ENCODE results near the gene CTU2.

The CTU2 gene

GRCh38 chr16:88732172-88732960 lies 26.1 kb downstream of the CTU2 start:
- Histone ChIP-seq H3K4me1 (ENCODE audit: control insufficient read depth, insufficient read depth, low read length) (no peaks in the 10 kb centered on the region), H3K27me3 (ENCODE audit: control insufficient read depth, insufficient read depth, low read length) (no peaks in the 10 kb centered on the region), H3K9me3 (ENCODE audit: control insufficient read depth, low read length) (no peaks in the 10 kb centered on the region), H3K36me3 (ENCODE audit: control insufficient read depth, insufficient read depth, low read length) (no peaks in the 10 kb centered on the region), H3K9ac (ENCODE audit: low read length) (no peak overlapping the region), H3K4me3 (ENCODE audit: low read length) (no peak overlapping the region)

DNA sequence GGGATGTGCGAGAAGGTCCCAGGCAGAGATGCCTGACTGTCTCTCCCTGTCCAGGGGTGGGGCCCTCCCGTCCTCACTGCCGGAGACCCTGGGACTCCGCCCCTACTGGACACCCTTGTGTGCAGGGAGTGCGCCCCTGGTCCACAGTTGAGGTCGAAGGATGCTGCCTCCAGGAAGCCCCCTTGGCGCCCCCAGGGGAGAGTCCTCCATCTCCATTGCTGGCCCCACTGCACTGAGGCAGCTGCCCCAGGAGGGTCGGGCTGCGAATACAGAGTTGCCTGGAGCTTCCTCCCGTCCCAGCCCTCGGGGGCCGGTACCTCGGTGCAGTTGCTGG lies 26.6 kb downstream of the CTU2 start:
- no peaks in the 10 kb centered on the region for H3K27me3 ChIP-seq (ENCODE audit: control insufficient read depth, insufficient read depth, low read length)
- no peaks in the 10 kb centered on the region for H3K4me1 ChIP-seq (ENCODE audit: control insufficient read depth, insufficient read depth, low read length)
- no peak overlapping the region for H3K9ac ChIP-seq (ENCODE audit: low read length)
- no peak overlapping the region for H3K4me3 ChIP-seq (ENCODE audit: low read length)
- H3K36me3 ChIP-seq (ENCODE audit: control insufficient read depth, insufficient read depth, low read length) = no peaks in the 10 kb centered on the region
- no peaks in the 10 kb centered on the region for H3K9me3 ChIP-seq (ENCODE audit: control insufficient read depth, low read length)

DNA sequence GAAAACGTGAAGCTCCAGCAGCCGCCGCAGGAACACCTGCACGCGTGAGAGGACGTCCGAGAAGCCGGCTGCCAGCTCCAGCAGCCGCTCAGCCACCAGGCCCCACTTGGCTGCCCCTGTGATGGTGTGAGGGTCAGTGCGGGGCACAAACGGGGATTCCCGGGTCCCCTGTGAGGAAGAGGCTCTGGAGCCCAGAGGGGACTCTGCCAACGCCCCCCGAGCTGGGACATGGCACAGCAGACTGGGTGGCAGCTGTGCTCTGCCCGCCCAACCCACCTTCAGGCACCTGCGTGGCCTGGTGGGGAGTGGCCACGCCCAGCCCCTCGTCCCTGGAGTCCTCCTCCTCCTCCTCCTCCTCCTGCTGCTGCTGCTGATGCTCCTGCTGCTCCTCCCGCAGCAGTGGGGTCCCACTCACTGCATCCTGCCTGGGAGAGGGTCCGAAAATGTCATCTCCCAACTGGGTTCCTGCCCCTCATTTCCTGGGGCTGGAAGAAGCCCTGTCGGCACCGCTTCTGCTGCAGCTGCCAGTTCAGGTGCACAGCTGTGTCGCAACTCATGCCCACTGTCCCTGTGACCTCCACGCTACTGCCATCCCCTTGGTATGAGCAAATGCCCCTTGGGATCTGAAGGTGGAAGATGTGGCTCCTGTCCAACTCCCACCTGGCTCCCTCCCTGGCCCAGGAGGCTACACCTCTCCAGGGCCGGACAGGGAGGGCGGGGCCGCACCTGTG lies 27.5 kb downstream of the CTU2 start:
- Histone ChIP-seq H3K9ac (ENCODE audit: low read length) (no peak overlapping the region), H3K27me3 (ENCODE audit: control insufficient read depth, insufficient read depth, low read length) (no peaks in the 10 kb centered on the region), H3K4me3 (ENCODE audit: low read length) (no peak overlapping the region), H3K36me3 (ENCODE audit: control insufficient read depth, insufficient read depth, low read length) (no peaks in the 10 kb centered on the region), H3K9me3 (ENCODE audit: control insufficient read depth, low read length) (no peaks in the 10 kb centered on the region), H3K4me1 (ENCODE audit: control insufficient read depth, insufficient read depth, low read length) (no peaks in the 10 kb centered on the region)

DNA sequence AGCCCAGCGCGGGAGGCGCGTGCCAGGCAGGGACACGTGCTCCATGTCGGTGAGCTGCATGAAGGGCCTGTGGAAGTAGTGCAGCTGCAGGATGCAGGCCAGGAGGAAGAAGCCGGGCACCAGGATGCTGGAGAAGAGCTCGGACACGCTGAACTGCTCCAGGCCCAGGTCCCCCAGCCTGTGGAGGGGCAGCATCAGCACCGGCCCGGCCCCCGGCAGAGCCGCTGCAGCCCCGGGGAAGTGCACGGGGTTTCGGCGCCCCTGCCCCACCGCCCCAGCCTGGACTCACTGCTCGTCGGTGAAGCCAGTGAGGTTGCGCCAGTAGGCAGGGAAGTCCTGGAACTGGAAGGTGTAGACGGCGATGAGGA lies 28.0 kb downstream of the CTU2 start:
- H3K9me3 ChIP-seq (ENCODE audit: control insufficient read depth, low read length) = no peaks in the 10 kb centered on the region
- H3K27me3 ChIP-seq (ENCODE audit: control insufficient read depth, insufficient read depth, low read length) = no peaks in the 10 kb centered on the region
- H3K4me3 ChIP-seq (ENCODE audit: low read length) = no peak overlapping the region
- no peaks in the 10 kb centered on the region for H3K36me3 ChIP-seq (ENCODE audit: control insufficient read depth, insufficient read depth, low read length)
- H3K9ac ChIP-seq (ENCODE audit: low read length) = no peak overlapping the region
- no peaks in the 10 kb centered on the region for H3K4me1 ChIP-seq (ENCODE audit: control insufficient read depth, insufficient read depth, low read length)

DNA sequence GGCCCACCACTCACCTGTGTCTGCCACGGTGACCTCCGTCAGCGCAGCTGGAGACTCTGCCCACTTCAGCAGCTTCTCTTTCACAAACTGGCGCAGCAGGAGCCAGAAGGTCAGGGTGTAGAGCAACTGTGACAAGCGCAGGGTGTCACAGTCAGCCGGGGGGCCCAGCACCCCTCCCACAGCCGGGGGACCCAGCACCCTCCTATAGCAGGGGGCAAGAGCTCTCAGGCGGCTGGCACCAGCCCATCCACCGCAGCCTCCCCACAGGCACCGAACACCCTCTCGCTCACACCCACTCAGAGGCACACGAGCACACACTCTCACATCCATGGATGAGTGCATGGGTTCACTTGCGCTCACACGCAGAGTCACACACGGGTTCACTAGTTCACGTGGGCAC lies 28.8 kb downstream of the CTU2 start:
- H3K36me3 ChIP-seq (ENCODE audit: control insufficient read depth, insufficient read depth, low read length) = no peaks in the 10 kb centered on the region
- no peaks in the 10 kb centered on the region for H3K9me3 ChIP-seq (ENCODE audit: control insufficient read depth, low read length)
- H3K4me3 ChIP-seq (ENCODE audit: low read length) = no peak overlapping the region
- H3K4me1 ChIP-seq (ENCODE audit: control insufficient read depth, insufficient read depth, low read length) = no peaks in the 10 kb centered on the region
- H3K9ac ChIP-seq (ENCODE audit: low read length) = no peak overlapping the region
- no peaks in the 10 kb centered on the region for H3K27me3 ChIP-seq (ENCODE audit: control insufficient read depth, insufficient read depth, low read length)

GRCh38 chr16:88735616-88736015 lies 29.3 kb downstream of the CTU2 start:
- Histone ChIP-seq H3K9ac (ENCODE audit: low read length) (no peak overlapping the region), H3K9me3 (ENCODE audit: control insufficient read depth, low read length) (no peaks in the 10 kb centered on the region), H3K4me3 (ENCODE audit: low read length) (no peak overlapping the region), H3K36me3 (ENCODE audit: control insufficient read depth, insufficient read depth, low read length) (no peaks in the 10 kb centered on the region), H3K27me3 (ENCODE audit: control insufficient read depth, insufficient read depth, low read length) (no peaks in the 10 kb centered on the region), H3K4me1 (ENCODE audit: control insufficient read depth, insufficient read depth, low read length) (no peaks in the 10 kb centered on the region)

GRCh38 chr16:88736088-88736487 lies 29.8 kb downstream of the CTU2 start:
- Histone ChIP-seq H3K4me3 (ENCODE audit: low read length) (no peak overlapping the region), H3K36me3 (ENCODE audit: control insufficient read depth, insufficient read depth, low read length) (no peaks in the 10 kb centered on the region), H3K9me3 (ENCODE audit: control insufficient read depth, low read length) (no peaks in the 10 kb centered on the region), H3K27me3 (ENCODE audit: control insufficient read depth, insufficient read depth, low read length) (no peaks in the 10 kb centered on the region), H3K4me1 (ENCODE audit: control insufficient read depth, insufficient read depth, low read length) (no peaks in the 10 kb centered on the region), H3K9ac (ENCODE audit: low read length) (no peak overlapping the region)

DNA sequence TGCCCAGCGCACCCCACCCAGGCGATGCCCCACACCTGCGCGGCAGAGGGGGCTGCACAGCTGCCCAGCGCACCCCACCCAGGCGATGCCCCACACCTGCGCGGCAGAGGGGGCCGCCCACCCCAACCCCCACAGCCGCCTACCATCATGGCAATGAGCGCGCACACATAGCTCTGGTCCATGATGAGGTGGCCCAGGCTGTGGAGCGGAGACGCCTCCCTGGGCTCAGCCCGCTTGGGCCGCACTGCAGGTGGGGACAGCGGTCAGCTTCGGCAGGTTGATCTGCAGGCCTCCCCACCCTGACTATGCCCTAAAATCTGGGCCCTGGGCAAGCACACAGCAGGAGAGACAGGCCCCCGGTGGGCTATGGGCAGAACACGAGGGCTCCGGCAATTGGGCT lies 30.2 kb downstream of the CTU2 start:
- no peaks in the 10 kb centered on the region for H3K4me1 ChIP-seq (ENCODE audit: control insufficient read depth, insufficient read depth, low read length)
- H3K27me3 ChIP-seq (ENCODE audit: control insufficient read depth, insufficient read depth, low read length) = no peaks in the 10 kb centered on the region
- H3K4me3 ChIP-seq (ENCODE audit: low read length) = no peak overlapping the region
- H3K9ac ChIP-seq (ENCODE audit: low read length) = no peak overlapping the region
- no peaks in the 10 kb centered on the region for H3K36me3 ChIP-seq (ENCODE audit: control insufficient read depth, insufficient read depth, low read length)
- no peaks in the 10 kb centered on the region for H3K9me3 ChIP-seq (ENCODE audit: control insufficient read depth, low read length)

- H3K27me3 ChIP-seq (ENCODE audit: control insufficient read depth, insufficient read depth, low read length) = no peaks in the 10 kb centered on the region
- H3K4me3 ChIP-seq (ENCODE audit: low read length) = no peak overlapping the region
- H3K4me1 ChIP-seq (ENCODE audit: control insufficient read depth, insufficient read depth, low read length) = no peaks in the 10 kb centered on the region
- H3K9me3 ChIP-seq (ENCODE audit: control insufficient read depth, low read length) = no peaks in the 10 kb centered on the region
- no peaks in the 10 kb centered on the region for H3K36me3 ChIP-seq (ENCODE audit: control insufficient read depth, insufficient read depth, low read length)
- no peak overlapping the region for H3K9ac ChIP-seq (ENCODE audit: low read length)
Measured at GRCh38 chr16:88737298-88738150, 31.2 kb downstream of the CTU2 start.

GRCh38 chr16:88738151-88739084 lies 32.1 kb downstream of the CTU2 start:
- Histone ChIP-seq H3K4me3 (ENCODE audit: low read length) (no peak overlapping the region), H3K27me3 (ENCODE audit: control insufficient read depth, insufficient read depth, low read length) (no peaks in the 10 kb centered on the region), H3K4me1 (ENCODE audit: control insufficient read depth, insufficient read depth, low read length) (no peaks in the 10 kb centered on the region), H3K36me3 (ENCODE audit: control insufficient read depth, insufficient read depth, low read length) (no peaks in the 10 kb centered on the region), H3K9me3 (ENCODE audit: control insufficient read depth, low read length) (no peaks in the 10 kb centered on the region), H3K9ac (ENCODE audit: low read length) (no peak overlapping the region)

GRCh38 chr16:88739139-88739976 lies 33.1 kb downstream of the CTU2 start:
- H3K4me1 ChIP-seq (ENCODE audit: control insufficient read depth, insufficient read depth, low read length) = peaks cover 5% of the 10 kb centered on the region
- no peak overlapping the region for H3K9ac ChIP-seq (ENCODE audit: low read length)
- no peaks in the 10 kb centered on the region for H3K27me3 ChIP-seq (ENCODE audit: control insufficient read depth, insufficient read depth, low read length)
- H3K4me3 ChIP-seq (ENCODE audit: low read length) = no peak overlapping the region
- no peaks in the 10 kb centered on the region for H3K36me3 ChIP-seq (ENCODE audit: control insufficient read depth, insufficient read depth, low read length)
- no peaks in the 10 kb centered on the region for H3K9me3 ChIP-seq (ENCODE audit: control insufficient read depth, low read length)

All from mucosa of stomach (tissue), 1 donor.